HT-29 (cell line): Measurements from ENCODE around the gene IL11RA. TPM values are rescaled to one million over a fixed set of nuclear protein-coding genes. Genes with fewer than 3 reads are reported as not detected.

ENCODE experiments used
- small RNA-seq: library from RNA; depleted of rRNA; stranded (forward); fragments of <200 nt; gene quantifications from one replicate; pipeline ENCODE3, GENCODE V24; 2014
- total RNA-seq: library from RNA; depleted of rRNA; stranded (reverse); fragments of >200 nt; shearing (Covaris generic); gene quantifications from 2 replicates; pipeline ENCODE4 v1.2.3, GENCODE V29; 2014; rRNA removed

IL11RA gene
- total RNA-seq, 1 experiment from 2014 or later: 4.7 TPM

Small RNA genes lying within 50 kb of the gene (small RNA-seq; reads per million reads assigned to genes)
- not detected for gene CCL27

Other genes with a start within 250 kb of the IL11RA start
- 8.0 and 10.3 TPM in 2 replicates for gene FAM219A, start 193.6 kb upstream of the IL11RA start, total RNA-seq
- gene DNAI1, start 193.4 kb upstream of the IL11RA start, total RNA-seq: not detected in 2 replicates
- gene ENHO, start 129.2 kb upstream of the IL11RA start, total RNA-seq: 0.94 and 1.4 TPM in 2 replicates
- gene CNTFR, start 62.5 kb upstream of the IL11RA start, total RNA-seq: not detected in 2 replicates
- gene RPP25L, start 40.1 kb upstream of the IL11RA start, total RNA-seq: 48.7 and 67.6 TPM in 2 replicates
- 72.7 and 98.1 TPM in 2 replicates for gene DCTN3, start 31.7 kb upstream of the IL11RA start, total RNA-seq
- gene ARID3C, start 23.1 kb upstream of the IL11RA start, total RNA-seq: not detected in 2 replicates
- gene SIGMAR1, start 14.4 kb upstream of the IL11RA start, total RNA-seq: 239 and 269 TPM in 2 replicates
- 25.5 and 32.8 TPM in 2 replicates for gene GALT, start 5.5 kb upstream of the IL11RA start, total RNA-seq
- not detected in 2 replicates for gene CCL27, start 10.5 kb downstream of the IL11RA start, total RNA-seq
- not detected in 2 replicates for gene CCL19, start 39.1 kb downstream of the IL11RA start, total RNA-seq
- not detected in 2 replicates for gene CCL21, start 58.0 kb downstream of the IL11RA start, total RNA-seq